Fibroblast of villous mesenchyme (primary cell): Measurements from ENCODE around the gene EMC8. TPM values are rescaled to one million over a fixed set of nuclear protein-coding genes. Genes with fewer than 3 reads are reported as not detected.

Experiments
- DNase-seq: peaks from one replicate; pipeline ENCODE4 v3.0.0-alpha.2; 2010; ENCODE audit warnings: low read depth
- H3K4me3 ChIP-seq: 2 replicates; pipeline ENCODE4 v1.5.1; 2011; ENCODE audit warnings: low read depth, mild to moderate bottlenecking, low read length
- total RNA-seq: library from RNA; depleted of rRNA; stranded (reverse); fragments of >200 nt; gene quantifications from 2 replicates; pipeline ENCODE4 v1.2.3, GENCODE V29; 2012
- TF ChIP-seq, protein P1 (sequence below): IDR thresholded peaks from 2 replicates; pipeline ENCODE4 v1.5.1; 2012; ENCODE audit warnings: low read depth, mild to moderate bottlenecking, low read length; ENCODE audit not compliant: insufficient read depth

The EMC8 gene
- 30.2 and 38.3 TPM in 2 replicates for total RNA-seq

DNA sequence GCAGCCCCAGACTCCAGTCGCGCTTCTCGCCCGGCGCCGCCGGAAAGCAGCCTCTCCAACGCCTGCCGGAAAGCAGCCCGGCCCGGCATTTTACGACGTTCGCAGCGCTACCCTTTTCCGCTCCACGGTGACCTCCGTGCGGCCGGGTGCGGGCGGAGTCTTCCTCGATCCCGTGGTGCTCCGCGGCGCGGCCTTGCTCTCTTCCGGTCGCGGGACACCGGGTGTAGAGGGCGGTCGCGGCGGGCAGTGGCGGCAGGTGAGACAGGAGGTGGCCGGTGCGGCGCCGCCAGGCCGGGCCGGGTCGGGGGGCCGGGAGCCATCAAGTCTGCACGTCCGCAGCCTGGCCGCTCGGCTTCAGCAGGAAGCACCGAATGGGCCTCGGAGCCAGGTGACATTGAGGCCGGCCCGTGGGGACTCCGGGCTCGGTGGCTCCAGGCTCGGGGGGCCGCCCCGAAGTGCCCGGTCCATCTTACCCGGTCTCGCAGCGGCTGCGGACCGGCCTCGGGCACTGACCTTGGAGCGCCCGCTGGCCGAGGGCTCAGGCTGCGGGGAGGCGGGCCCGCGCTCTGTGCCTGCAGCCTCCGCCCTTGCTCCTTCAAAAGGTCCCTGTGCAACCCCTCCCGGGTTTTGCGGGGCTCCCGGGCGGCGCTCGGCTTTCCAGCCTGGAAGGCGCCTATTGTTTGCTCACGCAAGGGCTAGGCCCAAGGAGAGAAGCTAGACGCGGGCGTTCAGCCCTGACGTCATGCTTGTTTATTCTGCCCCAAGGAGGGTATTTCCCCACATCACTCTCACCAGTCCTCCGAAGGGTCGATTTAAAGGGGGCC, at the start of gene EMC8, which contains the start of gene COX4I1:
Gene EMC8 (minus strand): TSS at position 48 of the 824 bp plus-strand sequence. CDS start 249 bp downstream, outside the sequence.
Gene COX4I1 (plus strand): TSS at position 199 of the 824 bp plus-strand sequence. CDS start 1,511 bp downstream, outside the sequence.
- H3K4me3 ChIP-seq, result peak within 1 kb of the TSS; percentile 88
- TF ChIP-seq, protein P1, sequence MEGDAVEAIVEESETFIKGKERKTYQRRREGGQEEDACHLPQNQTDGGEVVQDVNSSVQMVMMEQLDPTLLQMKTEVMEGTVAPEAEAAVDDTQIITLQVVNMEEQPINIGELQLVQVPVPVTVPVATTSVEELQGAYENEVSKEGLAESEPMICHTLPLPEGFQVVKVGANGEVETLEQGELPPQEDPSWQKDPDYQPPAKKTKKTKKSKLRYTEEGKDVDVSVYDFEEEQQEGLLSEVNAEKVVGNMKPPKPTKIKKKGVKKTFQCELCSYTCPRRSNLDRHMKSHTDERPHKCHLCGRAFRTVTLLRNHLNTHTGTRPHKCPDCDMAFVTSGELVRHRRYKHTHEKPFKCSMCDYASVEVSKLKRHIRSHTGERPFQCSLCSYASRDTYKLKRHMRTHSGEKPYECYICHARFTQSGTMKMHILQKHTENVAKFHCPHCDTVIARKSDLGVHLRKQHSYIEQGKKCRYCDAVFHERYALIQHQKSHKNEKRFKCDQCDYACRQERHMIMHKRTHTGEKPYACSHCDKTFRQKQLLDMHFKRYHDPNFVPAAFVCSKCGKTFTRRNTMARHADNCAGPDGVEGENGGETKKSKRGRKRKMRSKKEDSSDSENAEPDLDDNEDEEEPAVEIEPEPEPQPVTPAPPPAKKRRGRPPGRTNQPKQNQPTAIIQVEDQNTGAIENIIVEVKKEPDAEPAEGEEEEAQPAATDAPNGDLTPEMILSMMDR, result no peak
- DNase-seq, result peak; percentile 95

DNA sequence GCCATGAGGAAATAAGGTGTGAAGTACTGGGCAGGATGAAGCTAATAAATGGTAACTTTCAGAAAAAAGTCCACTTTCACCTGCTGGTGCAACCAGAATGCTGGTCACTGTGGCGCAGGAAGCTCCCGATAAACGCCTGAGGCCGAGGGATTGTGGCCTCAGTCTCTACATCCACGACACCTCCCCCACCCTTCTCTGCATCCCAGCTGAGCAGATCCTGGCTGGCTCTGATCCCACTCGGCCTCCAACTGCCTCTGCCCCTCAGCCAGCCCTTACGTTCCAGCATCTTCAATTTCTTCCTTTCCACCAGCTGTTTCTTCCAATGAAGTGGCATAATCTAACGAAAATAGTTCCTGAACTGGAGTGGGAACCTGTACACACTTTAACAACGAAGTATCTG, 49.6 kb upstream of the EMC8 start:
- DNase-seq, result no peak
- TF ChIP-seq, protein P1, result no peak
- no peak overlapping the region for H3K4me3 ChIP-seq

DNA sequence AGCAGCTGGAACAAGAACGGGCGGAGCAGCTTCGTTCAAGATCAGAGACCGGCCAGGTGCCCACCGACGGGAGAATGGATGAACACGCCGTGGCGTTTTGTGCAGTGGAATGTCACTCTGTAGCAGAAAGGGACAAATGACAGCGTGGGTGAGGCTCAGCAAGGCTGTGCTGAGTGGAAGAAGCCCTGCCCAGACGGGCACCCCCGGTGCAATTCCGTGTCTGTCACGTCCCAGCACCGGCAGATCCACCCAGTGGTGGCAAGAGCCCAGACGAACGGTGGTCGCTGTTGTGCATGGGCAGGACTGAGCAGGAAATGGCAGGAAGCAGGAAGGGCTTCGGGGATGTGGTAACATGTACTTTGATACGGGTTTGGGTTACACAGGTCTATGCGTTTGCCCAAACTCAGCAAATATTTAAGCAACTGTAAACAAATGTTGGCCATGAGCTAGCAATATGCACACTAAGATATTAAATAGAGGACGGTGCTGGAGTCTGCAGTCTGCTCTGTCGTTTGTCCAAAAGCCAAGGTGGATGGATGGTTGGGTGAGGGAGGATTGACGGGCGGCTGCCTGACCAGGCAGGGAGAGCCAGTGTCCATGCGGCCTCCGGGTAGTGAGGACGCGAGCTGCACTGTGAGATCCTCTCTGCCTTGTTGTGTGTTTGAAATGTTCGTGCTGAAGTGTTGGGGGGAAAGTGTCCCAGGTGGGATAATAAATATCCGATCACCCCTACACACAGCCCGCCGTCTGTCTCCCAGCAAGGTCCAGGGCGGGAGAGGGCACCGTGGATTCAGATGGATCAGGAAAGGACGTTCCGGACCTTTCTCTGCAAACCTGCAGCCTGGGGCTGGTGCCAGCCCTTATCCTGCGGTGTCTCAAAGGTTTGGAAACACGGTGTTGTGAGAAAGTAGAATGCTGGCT, 48.6 kb upstream of the EMC8 start:
- no peak overlapping the region for H3K4me3 ChIP-seq
- DNase-seq, result no peak
- TF ChIP-seq, protein P1, result no peak

DNA sequence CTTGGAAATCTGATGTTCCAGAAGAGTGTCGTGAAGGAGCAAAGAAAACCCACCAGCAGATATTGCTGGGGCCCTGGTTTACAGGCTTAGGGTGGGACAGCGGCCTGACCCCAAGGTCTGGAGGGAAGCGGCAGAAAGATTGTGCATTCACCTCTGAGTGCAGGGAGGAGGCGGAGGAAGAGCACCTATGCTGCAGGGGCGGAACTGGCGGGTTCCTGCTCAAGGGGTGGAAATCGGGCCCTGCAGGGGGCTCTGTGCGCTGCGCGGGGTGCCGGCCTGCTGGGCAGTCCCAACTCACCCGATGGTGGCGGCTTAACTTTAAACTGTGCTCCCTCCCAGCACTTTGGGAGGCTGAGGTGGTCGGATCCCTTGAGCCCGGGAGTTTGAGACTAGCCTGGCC, 47.7 kb upstream of the EMC8 start:
- no peak overlapping the region for H3K4me3 ChIP-seq
- TF ChIP-seq, protein P1, result no peak
- no peak for DNase-seq

DNA sequence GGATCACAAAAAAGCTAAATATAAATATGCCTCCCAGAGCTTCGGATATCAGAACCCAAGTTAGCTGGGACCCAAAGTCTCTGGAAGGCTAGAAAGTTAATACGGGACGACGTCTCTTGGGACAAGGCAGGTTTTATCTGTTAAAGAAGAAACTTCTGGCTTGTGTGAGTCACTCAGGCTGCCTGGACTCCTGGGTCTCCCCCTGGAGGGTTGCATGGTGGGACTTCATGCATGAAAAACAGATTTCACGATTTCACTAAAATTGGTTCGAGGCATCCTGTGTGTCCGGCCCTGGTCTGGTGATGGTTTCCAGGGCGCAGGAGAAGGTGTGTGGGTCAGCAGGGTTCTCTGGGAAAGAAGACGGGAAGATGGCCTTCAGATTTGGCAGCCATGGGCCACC, 47.1 kb upstream of the EMC8 start:
- H3K4me3 ChIP-seq, result no peak overlapping the region
- TF ChIP-seq, protein P1, result no peak
- DNase-seq, result no peak

DNA sequence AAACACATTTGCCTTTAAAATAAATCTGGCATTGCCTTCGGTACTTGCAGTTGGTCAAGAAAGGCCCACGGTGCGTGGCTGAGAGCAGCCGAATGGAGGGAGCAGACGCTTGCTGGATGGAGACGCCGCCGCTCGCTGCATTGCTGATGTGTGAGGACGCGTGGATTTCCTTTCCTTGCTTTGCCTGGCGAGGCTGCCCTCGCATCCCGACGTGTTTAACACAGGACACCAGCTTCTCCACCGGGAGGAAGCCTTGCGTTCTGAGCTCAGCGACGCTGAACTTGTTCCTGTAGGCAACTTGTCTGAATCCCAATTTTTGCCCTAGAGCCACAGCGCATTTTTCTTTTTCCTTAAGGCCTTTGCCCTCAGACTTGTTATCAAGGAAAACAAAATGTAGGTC, 45.9 kb upstream of the EMC8 start:
- no peak overlapping the region for H3K4me3 ChIP-seq
- TF ChIP-seq, protein P1, result no peak
- no peak for DNase-seq
